ENCODE data around the gene STOX1. TPM values are rescaled to one million over a fixed set of nuclear protein-coding genes. Genes with fewer than 3 reads are reported as not detected.
A peak's percentile ranks its signal among the peaks of the same experiment; 100 is the strongest.

The STOX1 gene
- total and polyA plus RNA-seq, 2 experiments from 2014 or later = 1.6 to 5.5 TPM

DNA sequence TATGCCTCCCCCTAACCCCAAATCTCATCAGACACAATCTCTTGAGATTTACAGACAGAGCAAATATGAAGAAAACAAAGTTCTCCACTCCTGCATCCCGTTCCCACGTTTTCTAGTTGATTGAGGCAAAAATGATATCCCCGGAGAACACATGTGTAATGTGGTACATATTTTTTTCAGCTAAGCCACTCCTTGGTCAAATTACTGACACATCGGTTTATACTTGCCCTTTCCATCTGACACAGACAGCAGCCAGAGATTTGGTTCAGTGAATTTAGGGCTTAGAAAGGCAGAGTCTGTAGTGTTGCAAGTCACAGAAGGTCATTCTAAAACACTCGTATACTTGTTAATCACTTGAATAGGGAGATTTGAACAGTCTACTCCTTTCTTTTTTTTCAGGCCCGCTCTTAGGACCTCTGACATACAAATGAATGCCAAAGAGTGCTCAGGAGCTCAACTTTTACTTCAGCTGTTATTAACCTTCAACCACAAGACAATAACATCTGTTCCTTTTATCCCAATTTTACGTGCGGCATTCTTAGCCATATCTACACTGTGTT, 71.9 kb downstream of the STOX1 start:
- DNase-seq (ENCODE audit: low spot score) = no peak
- no peak overlapping the region for H2AFZ ChIP-seq
- H4K20me1 ChIP-seq (ENCODE audit: insufficient read depth, poor library complexity, severe bottlenecking) = no peaks in the 10 kb centered on the region
- H3K4me3 ChIP-seq = no peak overlapping the region
- H3K4me2 ChIP-seq = no peak overlapping the region
- H3K27ac ChIP-seq = no peak overlapping the region
- H3K9me2 ChIP-seq (replicated peaks; ENCODE audit: insufficient read depth) = no peaks in the 10 kb centered on the region
- H3K27me3 ChIP-seq = no peaks in the 10 kb centered on the region
- H3K4me1 ChIP-seq (ENCODE audit: insufficient read depth) = peaks cover 17% of the 10 kb centered on the region
- H3K36me3 ChIP-seq (replicated peaks; ENCODE audit: insufficient read depth, low read depth) = no peaks in the 10 kb centered on the region
- peaks cover 29% of the 10 kb centered on the region for H3K79me2 ChIP-seq
- H3K9me3 ChIP-seq (ENCODE audit: low read depth) = no peaks in the 10 kb centered on the region
- TF ChIP-seq, protein P1, sequence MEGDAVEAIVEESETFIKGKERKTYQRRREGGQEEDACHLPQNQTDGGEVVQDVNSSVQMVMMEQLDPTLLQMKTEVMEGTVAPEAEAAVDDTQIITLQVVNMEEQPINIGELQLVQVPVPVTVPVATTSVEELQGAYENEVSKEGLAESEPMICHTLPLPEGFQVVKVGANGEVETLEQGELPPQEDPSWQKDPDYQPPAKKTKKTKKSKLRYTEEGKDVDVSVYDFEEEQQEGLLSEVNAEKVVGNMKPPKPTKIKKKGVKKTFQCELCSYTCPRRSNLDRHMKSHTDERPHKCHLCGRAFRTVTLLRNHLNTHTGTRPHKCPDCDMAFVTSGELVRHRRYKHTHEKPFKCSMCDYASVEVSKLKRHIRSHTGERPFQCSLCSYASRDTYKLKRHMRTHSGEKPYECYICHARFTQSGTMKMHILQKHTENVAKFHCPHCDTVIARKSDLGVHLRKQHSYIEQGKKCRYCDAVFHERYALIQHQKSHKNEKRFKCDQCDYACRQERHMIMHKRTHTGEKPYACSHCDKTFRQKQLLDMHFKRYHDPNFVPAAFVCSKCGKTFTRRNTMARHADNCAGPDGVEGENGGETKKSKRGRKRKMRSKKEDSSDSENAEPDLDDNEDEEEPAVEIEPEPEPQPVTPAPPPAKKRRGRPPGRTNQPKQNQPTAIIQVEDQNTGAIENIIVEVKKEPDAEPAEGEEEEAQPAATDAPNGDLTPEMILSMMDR (IDR thresholded peaks at IDR 0.05; ENCODE audit: poor library complexity) = no peak
- TF ChIP-seq EZH2phosphoT487 (IDR thresholded peaks at IDR 0.05; ENCODE audit: low read depth, severe bottlenecking, unreplicated experiment) (no peak), EZH2 (IDR thresholded peaks at IDR 0.05; ENCODE audit: borderline replicate concordance) (no peak)
- WGBS (ENCODE audit: low lambda C conversion rate, missing lambda C conversion rate) = 88% methylated on average over 8 of the region's 8 CpGs

DNA sequence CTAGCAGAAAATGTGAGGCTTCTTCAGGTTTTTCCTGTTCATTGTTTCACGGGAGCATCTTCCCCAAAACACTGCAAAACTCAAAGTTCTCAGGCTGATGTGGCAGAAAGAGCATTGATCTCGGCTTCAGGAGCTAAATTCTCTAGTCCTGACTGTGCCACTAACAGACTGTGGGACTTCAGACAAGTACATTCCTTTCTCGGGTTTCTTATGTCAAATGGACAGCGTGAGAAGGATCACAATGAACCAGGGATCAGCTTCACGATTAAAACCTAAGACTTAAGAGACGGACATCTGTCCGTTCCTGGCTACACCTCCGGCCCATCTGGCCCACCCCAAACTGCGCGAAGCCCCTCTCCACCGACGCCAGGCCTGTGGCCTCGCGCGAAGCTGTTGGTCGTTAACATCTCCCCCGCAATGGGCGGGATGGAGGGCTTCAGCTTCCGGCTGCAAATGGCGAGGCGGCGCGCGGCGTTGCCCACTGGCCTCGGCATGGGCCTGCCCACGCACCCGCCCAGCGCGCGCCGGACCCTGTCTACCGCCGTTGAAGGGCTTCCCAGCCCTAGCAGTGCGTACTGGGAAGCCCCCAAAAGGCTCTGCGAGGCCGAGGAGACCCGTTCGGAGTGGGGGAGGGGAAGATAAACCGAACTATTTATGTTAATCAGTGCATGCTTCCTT, 73.2 kb downstream of the STOX1 start:
- Histone ChIP-seq H3K4me2 (peak overlapping the region; percentile 73), H3K4me1 (ENCODE audit: insufficient read depth) (peaks cover 17% of the 10 kb centered on the region), H3K9me2 (replicated peaks; ENCODE audit: insufficient read depth) (no peaks in the 10 kb centered on the region), H3K27me3 (no peaks in the 10 kb centered on the region), H2AFZ (peak overlapping the region; percentile 66), H3K36me3 (replicated peaks; ENCODE audit: insufficient read depth, low read depth) (no peaks in the 10 kb centered on the region), H3K27ac (peak overlapping the region; percentile 98), H4K20me1 (ENCODE audit: insufficient read depth, poor library complexity, severe bottlenecking) (no peaks in the 10 kb centered on the region), H3K79me2 (peaks cover 42% of the 10 kb centered on the region), H3K9me3 (ENCODE audit: low read depth) (no peaks in the 10 kb centered on the region), H3K4me3 (peak overlapping the region; percentile 30)
- DNase-seq (ENCODE audit: low spot score) = no peak
- WGBS (ENCODE audit: low lambda C conversion rate, missing lambda C conversion rate) = 5% methylated on average over 39 of the region's 40 CpGs
- TF ChIP-seq, protein P1 (IDR thresholded peaks at IDR 0.05; ENCODE audit: poor library complexity) = no peak
- TF ChIP-seq EZH2 (IDR thresholded peaks at IDR 0.05; ENCODE audit: borderline replicate concordance) = no peak
- TF ChIP-seq EZH2phosphoT487 (IDR thresholded peaks at IDR 0.05; ENCODE audit: low read depth, severe bottlenecking, unreplicated experiment) = no peak

DNA sequence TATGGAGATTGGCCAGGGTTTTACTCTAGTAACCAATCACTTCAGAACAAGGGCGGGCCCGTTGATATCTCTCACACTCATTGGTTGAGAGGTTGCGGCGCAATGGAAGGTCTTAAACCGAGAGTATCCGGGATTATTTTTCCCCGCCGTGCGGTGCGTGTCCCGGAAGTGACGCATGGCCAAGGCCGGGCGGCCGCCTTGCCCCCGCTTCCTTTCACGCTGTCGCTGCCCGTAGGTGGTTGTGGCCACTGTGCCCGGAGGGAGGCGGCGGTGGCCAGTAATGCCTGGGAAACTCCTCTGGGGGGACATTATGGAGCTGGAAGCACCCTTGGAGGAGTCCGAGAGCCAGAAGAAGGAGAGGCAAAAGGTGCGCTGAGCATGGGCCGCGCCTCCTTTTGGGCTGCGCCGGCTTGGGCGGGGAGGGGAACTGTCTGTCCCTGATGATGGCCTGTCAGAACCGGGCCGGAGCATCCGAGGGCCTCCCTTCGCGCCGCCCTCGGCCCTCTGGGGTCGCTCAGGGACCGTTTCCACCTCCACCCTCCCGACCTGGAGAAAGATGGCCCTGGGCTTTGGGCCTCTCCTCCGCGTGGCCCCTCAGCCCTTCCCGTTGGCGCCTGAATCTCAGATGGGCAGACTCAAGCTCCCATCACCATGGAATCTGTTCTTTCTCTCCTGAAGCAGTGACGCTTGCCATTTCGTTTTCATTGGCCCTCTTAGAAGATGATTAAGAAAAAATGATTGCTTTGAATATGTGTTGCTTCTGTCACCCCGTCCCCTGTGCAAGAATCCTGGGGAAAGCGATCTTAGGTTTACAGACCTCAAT, 74.0 kb downstream of the STOX1 start, which contains the start of gene DDX50:
TSS of gene DDX50 (plus strand) at position 211 of the 823 bp plus-strand sequence. CDS start at position 281, 70 bp downstream.
- Histone ChIP-seq H3K27me3 (no peaks in the 10 kb centered on the region), H3K9me2 (replicated peaks; ENCODE audit: insufficient read depth) (no peaks in the 10 kb centered on the region), H3K4me2 (peak within 1 kb of the TSS; percentile 87), H3K79me2 (peaks cover 49% of the 10 kb centered on the region), H3K9me3 (ENCODE audit: low read depth) (no peaks in the 10 kb centered on the region), H3K4me1 (ENCODE audit: insufficient read depth) (peaks cover 17% of the 10 kb centered on the region), H4K20me1 (ENCODE audit: insufficient read depth, poor library complexity, severe bottlenecking) (no peaks in the 10 kb centered on the region), H3K4me3 (peak within 1 kb of the TSS; percentile 54), H3K27ac (peak within 1 kb of the TSS; percentile 98), H3K36me3 (replicated peaks; ENCODE audit: insufficient read depth, low read depth) (no peaks in the 10 kb centered on the region), H2AFZ (peak within 1 kb of the TSS; percentile 66)
- WGBS (ENCODE audit: low lambda C conversion rate, missing lambda C conversion rate) = 2% methylated on average over 47 of the region's 47 CpGs
- peak; percentile 99 for DNase-seq (ENCODE audit: low spot score)
- TF ChIP-seq, protein P1 (IDR thresholded peaks at IDR 0.05; ENCODE audit: poor library complexity) = no peak
- TF ChIP-seq EZH2 (IDR thresholded peaks at IDR 0.05; ENCODE audit: borderline replicate concordance) (no peak), EZH2phosphoT487 (IDR thresholded peaks at IDR 0.05; ENCODE audit: low read depth, severe bottlenecking, unreplicated experiment) (no peak)
